ENCODE data around the gene ESYT3.

ESYT3 gene

DNA sequence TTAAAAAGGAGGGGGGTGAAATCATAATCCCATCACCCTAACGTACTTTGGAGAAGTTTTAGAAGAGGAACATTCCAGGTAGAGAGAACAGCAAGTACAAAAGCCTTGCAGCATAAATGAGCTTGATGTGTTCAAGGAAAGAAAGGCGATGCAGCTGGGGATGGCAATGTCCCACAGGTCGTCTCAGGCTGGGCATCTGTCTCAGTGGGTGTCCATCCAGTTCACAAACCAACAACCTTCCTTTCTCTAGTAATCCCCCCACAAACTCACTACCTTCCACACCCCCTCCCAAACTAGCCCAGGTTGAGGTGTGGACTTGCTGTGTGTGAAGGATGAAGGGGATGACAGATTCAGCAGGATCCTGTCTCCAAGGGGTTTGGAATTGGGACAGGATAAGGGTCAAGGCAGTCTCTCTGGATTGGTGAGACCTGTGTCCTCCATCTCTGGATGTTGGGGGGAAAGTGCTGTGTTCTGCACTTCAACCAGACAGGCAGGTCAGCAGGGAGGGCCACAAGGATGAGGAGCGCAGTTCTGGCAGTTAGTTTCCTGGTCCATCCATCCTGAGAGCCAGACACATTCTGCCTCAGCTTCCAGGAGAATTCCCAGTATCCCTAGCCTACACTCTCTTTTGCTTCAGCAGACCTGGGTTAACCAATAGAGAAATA is 1.7 kb upstream of the ESYT3 start:
- no peaks in the 10 kb centered on the region for H3K36me3 ChIP-seq (ENCODE audit: insufficient read depth)
- H3K4me1 ChIP-seq (ENCODE audit: low read depth, poor library complexity, severe bottlenecking), result no peaks in the 10 kb centered on the region
- TF ChIP-seq, protein P1, sequence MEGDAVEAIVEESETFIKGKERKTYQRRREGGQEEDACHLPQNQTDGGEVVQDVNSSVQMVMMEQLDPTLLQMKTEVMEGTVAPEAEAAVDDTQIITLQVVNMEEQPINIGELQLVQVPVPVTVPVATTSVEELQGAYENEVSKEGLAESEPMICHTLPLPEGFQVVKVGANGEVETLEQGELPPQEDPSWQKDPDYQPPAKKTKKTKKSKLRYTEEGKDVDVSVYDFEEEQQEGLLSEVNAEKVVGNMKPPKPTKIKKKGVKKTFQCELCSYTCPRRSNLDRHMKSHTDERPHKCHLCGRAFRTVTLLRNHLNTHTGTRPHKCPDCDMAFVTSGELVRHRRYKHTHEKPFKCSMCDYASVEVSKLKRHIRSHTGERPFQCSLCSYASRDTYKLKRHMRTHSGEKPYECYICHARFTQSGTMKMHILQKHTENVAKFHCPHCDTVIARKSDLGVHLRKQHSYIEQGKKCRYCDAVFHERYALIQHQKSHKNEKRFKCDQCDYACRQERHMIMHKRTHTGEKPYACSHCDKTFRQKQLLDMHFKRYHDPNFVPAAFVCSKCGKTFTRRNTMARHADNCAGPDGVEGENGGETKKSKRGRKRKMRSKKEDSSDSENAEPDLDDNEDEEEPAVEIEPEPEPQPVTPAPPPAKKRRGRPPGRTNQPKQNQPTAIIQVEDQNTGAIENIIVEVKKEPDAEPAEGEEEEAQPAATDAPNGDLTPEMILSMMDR (conservative IDR thresholded peaks at IDR 0.05; ENCODE audit: low read depth, low read length), result no peak
- no peak overlapping the region for H3K9ac ChIP-seq
- H4K20me1 ChIP-seq (ENCODE audit: insufficient read depth), result no peaks in the 10 kb centered on the region
- H3K4me2 ChIP-seq, result no peak overlapping the region
- H3K27ac ChIP-seq, result no peak overlapping the region
- H3K79me2 ChIP-seq (ENCODE audit: insufficient read depth, low read depth), result no peaks in the 10 kb centered on the region
- no peak overlapping the region for H2AFZ ChIP-seq (ENCODE audit: low read depth)
- H3K4me3 ChIP-seq (IDR thresholded peaks at IDR 0.05; ENCODE audit: insufficient read depth, low read depth, low read length), result no peak overlapping the region
- H3K27me3 ChIP-seq (ENCODE audit: insufficient read depth, low read depth), result no peaks in the 10 kb centered on the region

DNA sequence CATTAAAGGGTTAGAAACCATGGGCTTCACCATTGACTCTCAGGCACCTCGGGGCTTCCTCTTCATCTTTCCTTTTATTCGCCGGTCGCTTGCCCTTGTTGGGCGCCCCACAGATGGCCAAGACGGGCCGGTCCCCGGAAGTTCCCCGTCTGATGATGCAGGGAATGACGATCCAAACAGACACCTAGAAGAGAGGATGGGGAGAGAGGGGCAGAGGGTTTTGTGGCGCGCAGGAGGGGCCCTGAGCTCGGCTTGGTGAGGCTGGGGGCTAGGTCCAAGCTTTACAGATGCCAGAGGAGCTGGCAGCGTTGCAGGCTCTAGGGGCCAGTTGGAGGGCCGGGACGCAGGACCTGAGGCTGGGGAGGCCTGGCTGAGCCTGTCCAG is 532 bp upstream of the ESYT3 start:
- Histone ChIP-seq H4K20me1 (ENCODE audit: insufficient read depth) (no peaks in the 10 kb centered on the region), H3K27me3 (ENCODE audit: insufficient read depth, low read depth) (no peaks in the 10 kb centered on the region), H3K4me2 (peak overlapping the region; percentile 25; the same call in 1 of the 2 replicates), H2AFZ (ENCODE audit: low read depth) (peak overlapping the region; percentile 82), H3K27ac (no peak overlapping the region), H3K79me2 (ENCODE audit: insufficient read depth, low read depth) (no peaks in the 10 kb centered on the region), H3K4me1 (ENCODE audit: low read depth, poor library complexity, severe bottlenecking) (no peaks in the 10 kb centered on the region), H3K4me3 (IDR thresholded peaks at IDR 0.05; ENCODE audit: insufficient read depth, low read depth, low read length) (no peak overlapping the region), H3K9ac (no peak overlapping the region), H3K36me3 (ENCODE audit: insufficient read depth) (no peaks in the 10 kb centered on the region)
- TF ChIP-seq, protein P1 (conservative IDR thresholded peaks at IDR 0.05; ENCODE audit: low read depth, low read length), result no peak

DNA sequence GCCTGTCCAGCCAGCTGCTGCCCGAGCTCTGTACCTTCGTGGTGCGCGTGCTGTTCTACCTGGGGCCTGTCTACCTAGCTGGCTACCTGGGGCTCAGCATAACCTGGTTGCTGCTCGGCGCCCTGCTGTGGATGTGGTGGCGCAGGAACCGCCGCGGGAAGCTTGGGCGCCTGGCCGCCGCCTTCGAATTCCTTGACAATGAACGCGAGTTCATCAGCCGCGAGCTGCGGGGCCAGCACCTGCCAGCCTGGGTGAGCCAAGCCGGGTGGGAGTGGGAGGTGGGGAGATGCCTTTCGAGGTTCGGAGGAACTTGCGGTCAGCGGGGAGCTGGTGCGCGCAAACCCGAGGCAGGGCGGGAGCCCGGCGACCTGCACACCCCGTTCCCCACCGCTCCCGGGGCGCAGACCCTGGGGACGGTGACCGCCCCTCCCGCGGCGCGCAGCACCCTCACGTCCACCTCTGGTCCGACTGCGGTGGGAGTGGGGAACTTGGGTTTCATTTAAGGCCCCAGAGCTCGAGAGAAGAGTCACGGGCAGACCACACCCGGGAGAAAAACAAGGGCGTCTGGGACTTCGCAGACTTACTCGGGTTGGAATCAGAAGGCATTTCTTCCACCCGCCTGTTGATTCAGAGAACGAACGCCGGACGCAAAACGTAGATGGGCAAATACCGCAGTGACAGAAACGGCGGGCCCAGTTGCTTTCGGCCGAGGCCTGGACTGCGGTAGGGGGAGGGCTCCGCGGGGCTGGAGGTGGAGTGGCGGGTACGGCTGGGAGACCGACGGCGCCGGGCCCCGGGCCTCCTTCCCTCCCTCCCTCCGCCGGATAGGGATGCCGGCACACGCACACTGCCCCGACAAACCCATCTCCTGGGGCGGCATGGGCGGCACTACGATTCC is 708 bp downstream of the ESYT3 start:
- H3K9ac ChIP-seq, result no peak overlapping the region
- no peaks in the 10 kb centered on the region for H3K27me3 ChIP-seq (ENCODE audit: insufficient read depth, low read depth)
- H3K4me2 ChIP-seq, result peak overlapping the region; percentile 25; the same call in 1 of the 2 replicates
- peak overlapping the region; percentile 82 for H2AFZ ChIP-seq (ENCODE audit: low read depth)
- no peak overlapping the region for H3K27ac ChIP-seq
- H3K36me3 ChIP-seq (ENCODE audit: insufficient read depth), result no peaks in the 10 kb centered on the region
- H3K4me3 ChIP-seq (IDR thresholded peaks at IDR 0.05; ENCODE audit: insufficient read depth, low read depth, low read length), result no peak overlapping the region
- no peaks in the 10 kb centered on the region for H3K79me2 ChIP-seq (ENCODE audit: insufficient read depth, low read depth)
- H4K20me1 ChIP-seq (ENCODE audit: insufficient read depth), result no peaks in the 10 kb centered on the region
- TF ChIP-seq, protein P1 (conservative IDR thresholded peaks at IDR 0.05; ENCODE audit: low read depth, low read length), result no peak
- H3K4me1 ChIP-seq (ENCODE audit: low read depth, poor library complexity, severe bottlenecking), result no peaks in the 10 kb centered on the region

DNA sequence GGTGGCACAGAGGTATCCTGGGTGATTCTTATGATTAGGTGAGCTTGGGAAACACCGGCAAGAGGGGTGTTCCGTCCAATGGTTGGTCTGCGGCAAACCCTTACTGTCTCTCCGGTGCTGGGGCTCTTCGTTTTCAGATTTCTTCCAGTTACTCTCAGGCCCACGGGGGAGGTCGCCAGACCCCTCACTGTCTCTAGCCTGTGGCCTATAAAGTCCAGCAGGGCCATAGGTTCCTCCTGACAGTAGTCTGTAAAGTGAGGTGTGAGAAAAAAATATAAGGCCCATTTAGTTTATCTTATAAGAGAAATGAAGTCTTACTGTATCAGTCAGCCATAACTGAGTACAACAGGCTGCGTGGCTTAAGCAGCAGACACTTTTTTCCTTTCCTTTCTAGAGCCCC is 1.4 kb downstream of the ESYT3 start:
- no peak overlapping the region for H2AFZ ChIP-seq (ENCODE audit: low read depth)
- H3K27me3 ChIP-seq (ENCODE audit: insufficient read depth, low read depth), result no peaks in the 10 kb centered on the region
- H3K4me2 ChIP-seq, result no peak overlapping the region
- no peaks in the 10 kb centered on the region for H3K36me3 ChIP-seq (ENCODE audit: insufficient read depth)
- no peak overlapping the region for H3K27ac ChIP-seq
- TF ChIP-seq, protein P1 (conservative IDR thresholded peaks at IDR 0.05; ENCODE audit: low read depth, low read length), result no peak
- no peaks in the 10 kb centered on the region for H3K4me1 ChIP-seq (ENCODE audit: low read depth, poor library complexity, severe bottlenecking)
- H3K9ac ChIP-seq, result no peak overlapping the region
- H3K4me3 ChIP-seq (IDR thresholded peaks at IDR 0.05; ENCODE audit: insufficient read depth, low read depth, low read length), result no peak overlapping the region
- H4K20me1 ChIP-seq (ENCODE audit: insufficient read depth), result no peaks in the 10 kb centered on the region
- H3K79me2 ChIP-seq (ENCODE audit: insufficient read depth, low read depth), result no peaks in the 10 kb centered on the region

Data from KMS-11 (cell line).